Gastrocnemius medialis (tissue), 4 donors: ENCODE measurements around the gene SARM1.

Source experiments
- CTCF ChIP-seq, 5 experiments: fragments of 450-650 bp in 3 of 5; fragments of 200-600 bp in 2 of 5; sonication (generic) in 2 of 5; IDR thresholded peaks in 4 of 5; conservative IDR thresholded peaks in 1 of 5; 1 replicate in 4 of 5; 2 replicates in 1 of 5; pipeline ENCODE4 v1.5.1; 2016 to 2019; ENCODE audit warnings: antibody characterized with exemption in 5 of 5, mild to moderate bottlenecking in 3 of 5, moderate library complexity in 3 of 5
- POLR2A ChIP-seq, 2 donors: fragments of 450-650 bp; IDR thresholded peaks; one replicate each; pipeline ENCODE4 v1.6.1; 2017; ENCODE audit warnings: antibody characterized with exemption in 2 of 2, mild to moderate bottlenecking in 2 of 2, moderate library complexity in 2 of 2

GRCh38 chr17:28395968-28396367 is 24.5 kb downstream of the SARM1 start:
- TF ChIP-seq CTCF (IDR thresholded peaks at IDR 0.05 in 4 of 5, conservative IDR thresholded peaks at IDR 0.05 in 1 of 5): no peak
- no peak for TF ChIP-seq POLR2A (IDR thresholded peaks at IDR 0.05)
